Choroid plexus epithelial cell (primary cell): Measurements from ENCODE around the gene SLC6A5.
A peak's percentile ranks its signal among the peaks of the same experiment; 100 is the strongest.

Experiments used
- DNase-seq: peaks from one replicate; pipeline ENCODE4 v3.0.0-alpha.2; 2010; ENCODE audit warnings: low read depth
- H3K4me3 ChIP-seq: 2 replicates; pipeline ENCODE4 v1.5.1; 2011; ENCODE audit warnings: low read depth, mild to moderate bottlenecking, control low read depth, low read length, moderate library complexity
- CTCF ChIP-seq: conservative IDR thresholded peaks from 2 replicates; pipeline ENCODE4 v1.5.1; 2011; ENCODE audit warnings: low read depth, mild to moderate bottlenecking, control low read depth, inconsistent platforms, low read length, moderate library complexity

SLC6A5 gene

GRCh38 chr11:20669820-20670684 lies 70.6 kb downstream of the SLC6A5 start:
- no peak for TF ChIP-seq CTCF
- no peak overlapping the region for H3K4me3 ChIP-seq
- no peak for DNase-seq

- no peak for DNase-seq
- no peak overlapping the region for H3K4me3 ChIP-seq
- TF ChIP-seq CTCF = no peak
These were observed 71.6 kb downstream of the SLC6A5 start for GRCh38 chr11:20670932-20671403.

- peak; percentile 4 for DNase-seq
- no peak overlapping the region for H3K4me3 ChIP-seq
- peak; percentile 29 for TF ChIP-seq CTCF
These were observed 72.6 kb downstream of the SLC6A5 start for GRCh38 chr11:20671856-20672546.

GRCh38 chr11:20672575-20672974 lies 73.2 kb downstream of the SLC6A5 start:
- H3K4me3 ChIP-seq = no peak overlapping the region
- TF ChIP-seq CTCF = peak; percentile 52
- DNase-seq = peak; percentile 13

GRCh38 chr11:20676658-20677057 lies 77.2 kb downstream of the SLC6A5 start:
- TF ChIP-seq CTCF = no peak
- no peak for DNase-seq
- no peak overlapping the region for H3K4me3 ChIP-seq

- no peak for DNase-seq
- no peak for TF ChIP-seq CTCF
- H3K4me3 ChIP-seq = no peak overlapping the region
These were observed 89.4 kb downstream of the SLC6A5 start for GRCh38 chr11:20688761-20689160.

- no peak overlapping the region for H3K4me3 ChIP-seq
- no peak for DNase-seq
- no peak for TF ChIP-seq CTCF
These were observed 108.5 kb downstream of the SLC6A5 start for GRCh38 chr11:20707876-20708275.
